ENCODE measurements around the gene SORT1.

The SORT1 gene

DNA sequence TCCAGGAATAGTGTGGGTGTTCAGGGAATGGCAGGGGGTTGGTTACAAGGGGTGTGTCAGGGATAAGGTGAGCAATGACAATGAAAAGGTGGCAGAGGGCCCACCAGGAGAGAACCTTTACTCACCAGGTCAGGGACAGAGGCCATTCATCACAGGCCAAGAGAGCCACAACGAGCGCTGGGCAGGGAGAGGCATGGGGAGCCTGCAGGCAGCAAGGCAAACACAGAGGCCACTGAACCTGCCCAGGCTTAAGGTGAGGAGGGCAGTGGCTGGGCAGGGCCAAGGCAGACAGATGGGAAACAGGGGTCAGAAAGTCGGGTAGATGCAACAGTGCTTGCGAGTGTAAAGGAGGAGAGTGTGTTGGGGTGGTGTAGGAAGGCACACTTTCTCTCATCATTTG is 62.6 kb downstream of the SORT1 start:
- no peak for TF ChIP-seq ZFX (IDR thresholded peaks at IDR 0.05)
- TF ChIP-seq, protein P1, sequence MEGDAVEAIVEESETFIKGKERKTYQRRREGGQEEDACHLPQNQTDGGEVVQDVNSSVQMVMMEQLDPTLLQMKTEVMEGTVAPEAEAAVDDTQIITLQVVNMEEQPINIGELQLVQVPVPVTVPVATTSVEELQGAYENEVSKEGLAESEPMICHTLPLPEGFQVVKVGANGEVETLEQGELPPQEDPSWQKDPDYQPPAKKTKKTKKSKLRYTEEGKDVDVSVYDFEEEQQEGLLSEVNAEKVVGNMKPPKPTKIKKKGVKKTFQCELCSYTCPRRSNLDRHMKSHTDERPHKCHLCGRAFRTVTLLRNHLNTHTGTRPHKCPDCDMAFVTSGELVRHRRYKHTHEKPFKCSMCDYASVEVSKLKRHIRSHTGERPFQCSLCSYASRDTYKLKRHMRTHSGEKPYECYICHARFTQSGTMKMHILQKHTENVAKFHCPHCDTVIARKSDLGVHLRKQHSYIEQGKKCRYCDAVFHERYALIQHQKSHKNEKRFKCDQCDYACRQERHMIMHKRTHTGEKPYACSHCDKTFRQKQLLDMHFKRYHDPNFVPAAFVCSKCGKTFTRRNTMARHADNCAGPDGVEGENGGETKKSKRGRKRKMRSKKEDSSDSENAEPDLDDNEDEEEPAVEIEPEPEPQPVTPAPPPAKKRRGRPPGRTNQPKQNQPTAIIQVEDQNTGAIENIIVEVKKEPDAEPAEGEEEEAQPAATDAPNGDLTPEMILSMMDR (conservative IDR thresholded peaks at IDR 0.05), result no peak
- no peak overlapping the region for H3K27ac ChIP-seq

DNA sequence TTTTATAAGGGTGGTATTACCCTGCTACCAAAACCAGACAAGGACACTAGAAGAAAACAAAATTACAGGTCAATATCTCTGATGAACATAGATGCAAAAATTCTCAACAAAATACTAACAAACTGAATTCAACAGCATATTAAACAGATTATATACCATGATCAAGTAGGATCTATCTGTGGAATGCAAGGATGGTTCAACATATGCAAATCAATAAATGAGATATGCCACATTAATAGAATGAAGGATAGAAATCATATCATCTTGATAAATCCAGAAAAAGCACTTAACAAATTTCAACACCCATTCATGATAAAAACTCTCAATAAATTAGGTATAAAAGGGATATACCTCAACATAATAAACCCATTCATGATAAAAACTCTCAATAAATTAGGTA is 66.6 kb downstream of the SORT1 start:
- H3K27ac ChIP-seq, result no peak overlapping the region
- TF ChIP-seq, protein P1 (conservative IDR thresholded peaks at IDR 0.05), result no peak

GRCh38 chr1:109327285-109327684 is 70.4 kb downstream of the SORT1 start:
- no peak overlapping the region for H3K27ac ChIP-seq
- TF ChIP-seq, protein P1 (conservative IDR thresholded peaks at IDR 0.05), result no peak
- TF ChIP-seq ZFX (IDR thresholded peaks at IDR 0.05), result no peak

DNA sequence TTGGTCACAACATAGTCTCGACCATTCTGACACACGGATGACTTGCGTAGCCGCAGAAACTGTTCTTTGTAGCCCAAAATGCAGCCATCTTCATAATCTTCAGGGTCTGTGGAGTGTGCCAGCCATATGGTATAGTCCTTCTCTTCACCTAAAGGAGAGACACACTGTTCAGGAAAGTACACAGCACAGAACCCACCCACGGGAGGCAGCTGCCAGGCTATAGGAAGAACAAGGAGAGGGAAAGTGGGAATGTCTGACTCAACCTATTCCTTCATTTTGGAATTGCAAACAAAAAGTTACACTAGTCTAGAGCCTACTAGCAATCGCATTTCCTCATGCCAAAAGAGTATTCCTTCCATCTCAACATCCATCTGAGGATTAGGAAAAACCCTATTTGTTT is 74.7 kb downstream of the SORT1 start:
- TF ChIP-seq ZFX (IDR thresholded peaks at IDR 0.05), result no peak
- TF ChIP-seq, protein P1 (conservative IDR thresholded peaks at IDR 0.05), result no peak
- H3K27ac ChIP-seq, result no peak overlapping the region; the same call in 1 of the 2 replicates

GRCh38 chr1:109319114-109319513 is 78.6 kb downstream of the SORT1 start:
- no peak for TF ChIP-seq ZFX (IDR thresholded peaks at IDR 0.05)
- TF ChIP-seq, protein P1 (conservative IDR thresholded peaks at IDR 0.05), result no peak
- no peak overlapping the region for H3K27ac ChIP-seq

- H3K27ac ChIP-seq, result no peak overlapping the region
- TF ChIP-seq, protein P1 (conservative IDR thresholded peaks at IDR 0.05), result no peak
- no peak for TF ChIP-seq ZFX (IDR thresholded peaks at IDR 0.05)
Observed at GRCh38 chr1:109316506-109316905, 81.2 kb downstream of the SORT1 start.

GRCh38 chr1:109315288-109315687 is 82.4 kb downstream of the SORT1 start:
- TF ChIP-seq ZFX (IDR thresholded peaks at IDR 0.05), result no peak
- TF ChIP-seq, protein P1 (conservative IDR thresholded peaks at IDR 0.05), result no peak
- H3K27ac ChIP-seq, result no peak overlapping the region

All from C4-2B (cell line).